Gastrocnemius medialis (tissue), 4 donors: ENCODE results near the gene MYRIP. TPM values are rescaled to one million over a fixed set of nuclear protein-coding genes. Genes with fewer than 3 reads are reported as not detected.
"Not testable (repeated sequence)": the region's sequence is repeated elsewhere in the genome, so short reads cannot be mapped to it uniquely, and the experiment has no call there.

Experiments
- ATAC-seq, 2 donors: fragments of 150-250 bp; one replicate each; pipeline ENCODE4 v1.9.1; 2016
- DNase-seq, 2 donors: peaks; one replicate each; pipeline ENCODE4 v3.0.0-alpha.2; 2019
- H3K27ac ChIP-seq, 4 donors: fragments of 200-600 bp; sonication (generic); 1 replicate in 1 of 4; 2 replicates in 3 of 4; pipeline ENCODE4 v1.5.1; 2016 to 2018; ENCODE audit warnings: mild to moderate bottlenecking in 2 of 4, moderate library complexity in 1 of 4
- H3K27me3 ChIP-seq, 3 donors: fragments of 200-600 bp; sonication (generic) in 2 of 3; 1 replicate in 1 of 3; 2 replicates in 2 of 3; pipeline versions ENCODE4 v1.5.1 to v1.6.0; 2016 to 2019; ENCODE audit warnings: mild to moderate bottlenecking in 1 of 3, moderate library complexity in 1 of 3
- H3K36me3 ChIP-seq, 2 donors: fragments of 200-600 bp; sonication (generic) in 1 of 2; one replicate each; pipeline ENCODE4 v1.5.1; 2017 to 2018
- H3K4me1 ChIP-seq, 2 donors: fragments of 200-600 bp; sonication (generic) in 1 of 2; one replicate each; pipeline ENCODE4 v1.5.1; 2016 to 2017; ENCODE audit warnings: mild to moderate bottlenecking in 2 of 2
- H3K4me3 ChIP-seq, 4 donors: fragments of 200-600 bp; sonication (generic) in 3 of 4; 1 replicate in 1 of 4; 2 replicates in 3 of 4; pipeline ENCODE4 v1.5.1; 2016 to 2019; ENCODE audit warnings: mild to moderate bottlenecking in 2 of 4
- H3K9me3 ChIP-seq, 3 donors: fragments of 200-600 bp; sonication (generic) in 2 of 3; 1 replicate in 1 of 3; 2 replicates in 2 of 3; pipeline ENCODE4 v1.5.1; 2016 to 2019
- POLR2A ChIP-seq, 2 donors: fragments of 450-650 bp; IDR thresholded peaks; one replicate each; pipeline ENCODE4 v1.6.1; 2017; ENCODE audit warnings: antibody characterized with exemption in 2 of 2, mild to moderate bottlenecking in 2 of 2, moderate library complexity in 2 of 2
- in situ Hi-C, 4 donors: fragments of 200-750 bp; cut with MboI; loops; one replicate each; pipeline versions ENCODE4 v1.15.0 to v1.8.0; 2017; ENCODE audit warnings: low sequenced_read_pairs in 4 of 4
- intact Hi-C: fragments of 100-400 bp; cut with DNase I; formaldehyde crosslinking; loops from one replicate; pipeline ENCODE4 v1.15.1; 2023; ENCODE audit warnings: low total_unique reads
- total RNA-seq, 4 donors: library from RNA; depleted of rRNA; stranded (reverse); fragments of >200 nt; gene quantifications; one replicate each; pipeline versions ENCODE4 v1.1.0 to v1.2.3, GENCODE V29; 2016
- TF ChIP-seq, protein P1 (sequence below), 5 experiments: fragments of 450-650 bp in 3 of 5; fragments of 200-600 bp in 2 of 5; sonication (generic) in 2 of 5; IDR thresholded peaks in 4 of 5; conservative IDR thresholded peaks in 1 of 5; 1 replicate in 4 of 5; 2 replicates in 1 of 5; pipeline ENCODE4 v1.5.1; 2016 to 2019; ENCODE audit warnings: antibody characterized with exemption in 5 of 5, mild to moderate bottlenecking in 3 of 5, moderate library complexity in 3 of 5

The MYRIP gene
- total RNA-seq, 4 donors from 2014 or later: 0.66 to 1.9 (median 1.5) TPM

DNA sequence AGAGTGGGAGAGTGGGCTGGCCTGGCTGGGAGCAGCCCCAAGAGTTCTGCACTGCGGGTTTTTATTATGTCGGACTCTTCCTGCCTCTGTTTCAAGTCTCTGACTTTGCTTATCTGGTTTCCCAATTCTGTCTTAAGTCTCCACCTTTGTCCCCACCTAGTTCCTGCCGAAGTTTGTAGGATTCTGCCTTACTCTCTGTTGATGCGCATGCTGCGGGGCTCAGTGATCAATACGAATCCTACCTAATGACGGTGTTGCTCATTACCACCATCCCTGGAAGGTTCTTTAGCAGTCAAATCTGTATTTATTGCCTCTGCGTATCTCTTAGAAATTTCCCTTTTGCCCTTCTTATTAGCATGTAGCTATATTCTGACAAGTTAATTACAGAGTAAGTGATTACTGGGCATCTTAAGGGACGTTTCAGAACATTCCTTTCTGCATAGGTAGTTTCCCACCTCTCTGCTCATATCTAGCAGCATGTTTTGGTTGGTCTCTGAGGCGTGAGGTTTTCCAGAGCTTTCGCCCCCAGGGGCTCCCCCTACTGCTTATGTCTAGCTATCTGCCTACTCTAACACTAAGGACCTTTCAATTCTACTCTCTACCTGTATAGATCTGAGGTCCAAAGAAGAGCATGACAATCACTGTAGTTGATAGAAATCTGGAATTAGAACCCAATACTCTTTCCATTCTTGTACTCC, 264.1 kb downstream of the MYRIP start:
- Histone ChIP-seq H3K27ac (no peak overlapping the region), H3K4me3 (no peak overlapping the region), H3K9me3 (no peaks in the 10 kb centered on the region), H3K4me1 (no peaks in the 10 kb centered on the region), H3K36me3 (no peaks in the 10 kb centered on the region), H3K27me3 (no peaks in the 10 kb centered on the region)
- in situ Hi-C loops: no loop called here
- TF ChIP-seq POLR2A (IDR thresholded peaks at IDR 0.05): no peak
- TF ChIP-seq, protein P1, sequence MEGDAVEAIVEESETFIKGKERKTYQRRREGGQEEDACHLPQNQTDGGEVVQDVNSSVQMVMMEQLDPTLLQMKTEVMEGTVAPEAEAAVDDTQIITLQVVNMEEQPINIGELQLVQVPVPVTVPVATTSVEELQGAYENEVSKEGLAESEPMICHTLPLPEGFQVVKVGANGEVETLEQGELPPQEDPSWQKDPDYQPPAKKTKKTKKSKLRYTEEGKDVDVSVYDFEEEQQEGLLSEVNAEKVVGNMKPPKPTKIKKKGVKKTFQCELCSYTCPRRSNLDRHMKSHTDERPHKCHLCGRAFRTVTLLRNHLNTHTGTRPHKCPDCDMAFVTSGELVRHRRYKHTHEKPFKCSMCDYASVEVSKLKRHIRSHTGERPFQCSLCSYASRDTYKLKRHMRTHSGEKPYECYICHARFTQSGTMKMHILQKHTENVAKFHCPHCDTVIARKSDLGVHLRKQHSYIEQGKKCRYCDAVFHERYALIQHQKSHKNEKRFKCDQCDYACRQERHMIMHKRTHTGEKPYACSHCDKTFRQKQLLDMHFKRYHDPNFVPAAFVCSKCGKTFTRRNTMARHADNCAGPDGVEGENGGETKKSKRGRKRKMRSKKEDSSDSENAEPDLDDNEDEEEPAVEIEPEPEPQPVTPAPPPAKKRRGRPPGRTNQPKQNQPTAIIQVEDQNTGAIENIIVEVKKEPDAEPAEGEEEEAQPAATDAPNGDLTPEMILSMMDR (IDR thresholded peaks at IDR 0.05 in 4 of 5, conservative IDR thresholded peaks at IDR 0.05 in 1 of 5): no peak
- intact Hi-C loops: no loop called here
- DNase-seq (no peak), ATAC-seq (no peak)

DNA sequence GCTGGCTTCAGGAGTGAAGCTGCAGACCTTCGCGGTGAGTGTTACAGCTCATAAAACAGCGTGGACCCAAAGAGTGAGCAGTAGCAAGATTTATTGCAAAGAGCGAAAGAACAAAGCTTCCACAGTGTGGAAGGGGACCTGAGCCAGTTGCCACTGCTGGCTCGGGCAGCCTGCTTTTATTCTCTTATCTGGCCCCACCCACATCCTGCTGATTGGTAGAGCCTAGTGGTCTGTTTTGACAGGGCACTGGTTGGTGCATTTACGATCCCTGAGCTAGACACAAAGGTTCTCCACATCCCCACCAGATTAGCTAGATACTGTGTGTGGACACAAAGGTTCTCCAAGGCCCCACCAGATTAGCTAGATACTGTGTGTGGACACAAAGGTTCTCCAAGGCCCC, 267.7 kb downstream of the MYRIP start:
- H3K27me3 ChIP-seq, H3K9me3 ChIP-seq, in situ Hi-C loops, H3K27ac ChIP-seq, ATAC-seq, H3K4me3 ChIP-seq, DNase-seq, H3K36me3 ChIP-seq, H3K4me1 ChIP-seq, intact Hi-C loops: not testable (repeated sequence)

DNA sequence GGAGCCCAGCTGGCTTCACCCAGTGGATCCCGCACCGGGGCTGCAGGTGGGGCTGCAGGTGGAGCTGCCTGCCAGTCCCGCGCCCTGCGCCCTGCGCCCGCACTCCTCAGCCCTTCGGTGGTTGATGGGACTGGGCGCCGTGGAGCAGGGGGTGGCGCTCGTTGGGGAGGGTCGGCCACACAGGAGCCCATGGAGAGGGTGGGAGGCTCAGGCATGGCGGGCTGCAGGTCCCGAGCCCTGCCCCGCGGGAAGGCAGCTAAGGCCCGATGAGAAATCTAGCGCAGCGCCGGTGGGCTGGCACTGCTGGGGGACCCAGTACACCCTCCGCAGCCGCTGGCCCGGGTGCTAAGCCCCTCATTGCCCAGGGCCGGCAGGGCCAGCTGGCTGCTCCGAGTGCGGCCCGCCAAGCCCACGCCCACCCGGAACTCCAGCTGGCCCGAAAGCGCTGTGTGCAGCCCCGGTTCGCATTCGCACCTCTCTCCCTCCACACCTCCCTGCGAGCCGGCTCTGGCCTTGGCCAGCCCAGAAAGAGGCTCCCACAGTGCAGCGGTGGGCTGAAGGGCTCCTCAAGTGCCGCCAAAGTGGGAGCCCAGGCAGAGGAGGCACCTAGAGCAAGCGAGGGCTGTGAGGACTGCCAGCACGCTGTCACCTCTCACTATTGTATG, 268.6 kb downstream of the MYRIP start:
- ATAC-seq, in situ Hi-C loops, H3K4me1 ChIP-seq, H3K27me3 ChIP-seq, intact Hi-C loops, DNase-seq, H3K4me3 ChIP-seq, H3K36me3 ChIP-seq, H3K27ac ChIP-seq, H3K9me3 ChIP-seq: not testable (repeated sequence)

DNA sequence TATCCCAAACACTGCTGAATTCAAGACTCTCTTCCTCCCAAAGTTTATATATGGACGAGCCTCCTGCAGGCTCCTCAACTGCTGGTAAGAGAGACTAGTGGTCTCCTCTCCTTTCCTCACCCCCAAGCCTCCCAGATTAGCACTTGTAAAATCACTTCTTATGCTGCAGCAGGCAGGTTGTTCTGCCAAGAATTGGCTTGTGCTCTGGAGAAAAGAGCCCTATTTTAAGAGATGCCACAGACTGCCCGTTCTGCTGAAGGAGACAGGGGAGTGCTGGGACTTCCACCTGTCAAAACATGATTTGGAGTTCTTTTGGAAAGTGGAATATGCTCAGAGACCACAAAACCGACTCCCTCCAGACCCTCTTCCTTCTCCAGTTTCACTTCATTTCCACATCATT, 269.2 kb downstream of the MYRIP start:
- intact Hi-C loops: no loop called here
- no peak for DNase-seq

DNA sequence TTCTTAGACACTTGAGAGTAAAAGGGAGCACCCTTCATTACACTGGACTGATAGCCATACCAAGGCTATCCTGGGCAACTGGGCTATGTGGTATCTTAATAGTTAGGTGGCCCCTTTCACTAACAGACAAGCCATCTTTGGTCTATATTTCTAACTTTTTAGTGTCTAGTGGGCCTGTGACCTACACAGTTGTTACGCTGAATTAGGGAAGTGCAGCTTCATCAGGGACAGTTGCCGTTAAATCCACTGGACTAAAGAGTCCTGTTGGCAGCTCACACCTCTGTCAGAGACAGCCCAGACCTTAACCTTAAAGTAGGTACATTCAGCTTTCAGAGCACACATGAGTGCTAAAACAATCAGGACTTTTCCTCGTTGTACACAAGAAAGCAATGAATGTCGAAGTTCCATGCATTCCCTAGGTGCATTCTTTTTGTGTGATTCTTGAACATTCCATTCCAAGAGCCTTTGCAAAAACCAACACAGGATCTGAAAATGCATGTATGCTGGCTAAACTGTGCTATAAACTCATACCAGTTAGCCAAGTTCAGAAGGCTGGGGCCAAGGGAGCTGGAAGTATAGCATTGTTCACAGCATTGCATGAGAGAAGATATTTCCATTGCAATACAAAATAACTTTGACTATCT, 269.9 kb downstream of the MYRIP start:
- Histone ChIP-seq H3K4me1 (no peaks in the 10 kb centered on the region), H3K4me3 (no peak overlapping the region), H3K27ac (no peak overlapping the region), H3K9me3 (no peaks in the 10 kb centered on the region), H3K36me3 (no peaks in the 10 kb centered on the region), H3K27me3 (no peaks in the 10 kb centered on the region)
- TF ChIP-seq, protein P1 (IDR thresholded peaks at IDR 0.05 in 4 of 5, conservative IDR thresholded peaks at IDR 0.05 in 1 of 5): no peak
- no peak for ATAC-seq
- intact Hi-C loops: no loop called here
- no peak for DNase-seq
- in situ Hi-C loops: no loop called here

More for the DNA sequence above, 269.2 kb downstream of the MYRIP start:
- Histone ChIP-seq H3K4me1 (no peaks in the 10 kb centered on the region), H3K36me3 (no peaks in the 10 kb centered on the region), H3K27me3 (no peaks in the 10 kb centered on the region), H3K4me3 (no peak overlapping the region), H3K9me3 (no peaks in the 10 kb centered on the region), H3K27ac (no peak overlapping the region)
- in situ Hi-C loops: no loop called here
- no peak for ATAC-seq
- no peak for TF ChIP-seq POLR2A (IDR thresholded peaks at IDR 0.05)
- TF ChIP-seq, protein P1 (IDR thresholded peaks at IDR 0.05 in 4 of 5, conservative IDR thresholded peaks at IDR 0.05 in 1 of 5): no peak
